NK-92 (cell line): Measurements from ENCODE around the gene C9orf152.

Experiments used
- DNase-seq: peaks from one replicate; lab custom pipeline; 2025; ENCODE audit not compliant: unreplicated experiment; lab: John Stamatoyannopoulos, UW

The C9orf152 gene

DNA sequence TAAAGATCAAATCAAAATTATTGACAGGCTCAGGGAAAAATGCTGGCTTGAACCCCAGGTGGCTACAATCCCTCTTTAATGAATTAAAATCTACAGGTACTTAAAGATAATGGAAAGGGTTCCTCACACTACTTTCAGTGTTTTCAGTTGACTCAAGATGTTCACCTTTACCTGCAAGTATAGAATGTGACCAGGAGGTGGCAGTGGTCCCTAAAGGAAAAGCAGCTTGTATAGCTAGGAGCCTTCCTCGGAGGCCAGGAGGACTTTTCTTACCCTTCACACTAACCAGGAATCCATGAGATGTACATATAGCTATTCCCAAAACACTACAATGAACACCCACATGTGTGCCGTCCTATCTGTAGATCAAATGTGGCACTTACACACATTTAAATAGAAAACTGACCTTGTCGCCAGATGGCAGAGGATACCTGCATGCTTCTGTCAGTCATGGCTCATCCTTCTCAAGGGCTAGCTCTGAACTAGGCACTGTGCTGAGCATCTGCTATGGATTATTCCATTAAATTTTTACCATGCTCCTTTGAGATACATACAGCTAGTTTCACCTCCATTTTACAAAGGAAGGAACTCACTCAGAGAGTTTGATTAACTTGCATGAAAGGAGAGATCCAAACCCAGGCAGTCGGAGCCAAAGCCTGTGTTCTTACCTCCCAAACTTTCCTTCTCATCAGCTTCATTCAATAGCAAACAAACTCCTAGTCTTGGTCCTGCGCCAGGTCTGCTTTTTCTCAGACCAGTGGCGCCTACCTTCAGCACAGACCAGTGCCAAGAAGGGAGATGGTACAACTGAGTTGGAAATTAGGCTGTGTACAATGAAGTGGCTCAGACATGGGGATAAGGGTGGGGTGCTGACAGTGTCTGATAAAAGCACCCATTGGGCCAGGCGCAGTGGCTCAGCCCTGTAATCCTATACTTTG lies 24.5 kb downstream of the C9orf152 start:
- no peak for DNase-seq

DNA sequence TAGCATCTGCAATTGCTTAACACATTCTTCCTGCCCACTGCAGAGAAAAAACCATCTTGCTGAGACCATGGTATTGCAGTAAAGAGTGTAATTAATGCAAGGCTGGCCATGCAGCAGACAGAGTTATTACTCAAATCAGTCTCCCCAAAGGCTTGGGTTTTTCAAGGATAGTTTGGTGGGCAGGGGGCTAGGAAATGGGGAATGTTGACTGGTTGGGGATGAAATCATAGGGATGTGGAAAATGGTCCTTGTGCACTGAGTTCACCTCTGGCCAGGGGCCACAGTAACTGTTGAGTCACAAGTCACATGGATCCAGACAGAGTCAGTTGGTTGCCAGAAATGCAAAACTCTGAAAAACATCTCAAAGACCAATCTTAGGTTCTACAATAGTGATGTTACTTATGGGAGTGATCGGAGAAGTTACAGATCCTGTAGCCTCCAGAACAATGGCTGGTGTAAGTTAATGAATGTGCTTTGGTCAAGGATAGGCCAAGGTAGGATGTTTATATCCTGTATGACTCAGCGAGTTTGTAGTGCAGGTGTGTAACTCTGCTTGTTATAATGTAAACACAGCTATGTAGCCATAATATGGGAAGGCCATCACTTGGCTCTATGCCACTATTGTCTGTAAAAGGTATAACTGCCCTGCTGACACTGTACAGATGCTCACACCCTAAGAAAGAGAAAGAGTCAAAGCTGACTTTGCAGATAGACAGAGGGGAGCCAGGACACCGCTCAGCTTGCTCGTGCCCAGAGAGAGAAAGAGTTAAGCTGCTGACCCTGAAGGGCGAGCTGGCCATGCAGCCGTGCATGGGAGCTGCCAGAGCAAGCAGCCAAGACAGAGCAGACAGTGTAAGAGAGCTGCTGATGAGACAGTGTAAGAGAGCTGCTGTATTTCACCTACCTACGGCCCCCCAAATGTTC lies 27.2 kb downstream of the C9orf152 start:
- DNase-seq = no peak

DNA sequence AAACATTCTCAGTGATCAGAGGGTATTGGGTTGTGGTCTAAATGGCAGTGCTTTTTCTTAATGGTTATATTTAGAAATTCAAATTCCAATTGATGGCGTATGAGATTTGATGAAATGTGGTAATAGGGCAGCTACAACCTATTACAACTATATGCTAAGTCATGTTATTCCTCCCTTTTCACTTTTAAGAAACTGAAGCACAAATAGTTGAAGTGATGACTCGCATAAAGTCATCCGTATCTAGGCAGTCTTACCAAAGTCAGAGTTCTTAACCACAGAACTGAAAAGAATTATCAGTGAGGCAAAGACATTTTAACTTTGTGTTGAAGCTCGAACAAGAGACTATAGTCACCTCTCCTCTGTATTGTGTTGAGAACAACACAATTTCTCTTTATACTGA lies 28.2 kb downstream of the C9orf152 start:
- no peak for DNase-seq

DNA sequence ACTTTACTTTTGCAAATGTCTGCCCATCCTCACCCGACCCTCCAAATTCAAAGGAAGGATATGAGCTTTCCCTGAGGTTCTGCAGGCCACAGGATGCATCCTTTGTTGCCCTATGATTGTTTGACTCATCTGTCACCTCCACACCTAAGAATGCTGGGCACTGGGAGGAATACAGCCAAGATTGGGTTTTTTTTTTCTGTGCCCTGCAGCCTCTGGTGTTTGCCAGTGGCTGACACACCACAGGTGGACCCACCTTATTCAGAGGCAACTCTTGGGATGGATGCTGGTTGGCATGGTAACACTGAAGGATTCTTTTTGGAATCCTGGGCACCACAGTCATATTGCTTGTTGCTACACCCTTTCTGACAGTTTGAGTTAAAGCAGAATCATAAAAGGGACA lies 29.7 kb downstream of the C9orf152 start:
- no peak for DNase-seq

DNA sequence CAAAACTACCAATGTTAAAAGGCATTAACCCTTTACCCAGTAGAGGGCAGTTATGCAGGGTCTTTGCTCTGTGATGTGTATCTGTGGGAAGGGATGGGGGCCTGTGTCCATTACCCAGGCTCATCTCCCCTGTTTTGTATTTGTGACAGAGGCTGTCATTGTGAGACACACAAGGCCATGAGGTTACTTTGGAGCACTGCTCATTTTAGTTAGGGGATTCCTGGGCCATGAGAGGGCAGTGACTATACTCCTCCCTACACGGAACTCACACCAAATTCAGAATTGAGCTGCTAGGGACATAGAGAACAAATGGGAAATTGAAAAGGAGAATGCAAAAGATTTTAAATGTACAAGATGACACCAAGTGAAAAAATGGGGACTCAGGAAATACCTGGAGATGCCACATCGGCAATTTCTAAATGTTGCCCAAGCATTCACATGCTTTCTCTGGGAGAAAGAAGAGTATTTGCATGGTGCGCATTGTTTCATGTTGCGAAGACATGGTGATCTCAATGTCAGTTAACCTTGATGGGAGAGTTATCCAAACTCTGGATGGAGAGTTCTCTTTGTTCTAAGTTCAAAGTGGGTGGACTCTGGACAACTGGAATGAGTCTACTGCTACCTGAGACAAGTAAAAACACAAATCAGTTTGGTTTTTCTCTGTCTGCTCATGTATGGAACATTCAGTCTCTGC lies 32.5 kb downstream of the C9orf152 start:
- DNase-seq = no peak

DNA sequence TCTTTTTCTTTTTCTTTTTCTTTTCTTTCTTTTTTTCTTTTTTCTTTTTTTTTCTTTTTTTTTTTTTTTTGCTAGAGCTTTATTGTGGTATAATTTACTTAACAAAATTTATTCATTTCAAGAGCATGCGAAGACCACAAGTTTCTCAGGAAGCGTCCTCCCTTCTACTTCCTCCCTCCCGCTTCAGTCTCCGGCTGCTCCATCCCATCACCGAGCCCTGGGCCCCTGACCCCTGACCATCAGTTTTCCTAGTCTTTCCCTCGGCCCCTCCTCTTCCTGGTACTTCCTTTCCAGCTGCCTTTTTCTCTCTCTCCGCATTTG lies 34.7 kb downstream of the C9orf152 start:
- no peak for DNase-seq

DNA sequence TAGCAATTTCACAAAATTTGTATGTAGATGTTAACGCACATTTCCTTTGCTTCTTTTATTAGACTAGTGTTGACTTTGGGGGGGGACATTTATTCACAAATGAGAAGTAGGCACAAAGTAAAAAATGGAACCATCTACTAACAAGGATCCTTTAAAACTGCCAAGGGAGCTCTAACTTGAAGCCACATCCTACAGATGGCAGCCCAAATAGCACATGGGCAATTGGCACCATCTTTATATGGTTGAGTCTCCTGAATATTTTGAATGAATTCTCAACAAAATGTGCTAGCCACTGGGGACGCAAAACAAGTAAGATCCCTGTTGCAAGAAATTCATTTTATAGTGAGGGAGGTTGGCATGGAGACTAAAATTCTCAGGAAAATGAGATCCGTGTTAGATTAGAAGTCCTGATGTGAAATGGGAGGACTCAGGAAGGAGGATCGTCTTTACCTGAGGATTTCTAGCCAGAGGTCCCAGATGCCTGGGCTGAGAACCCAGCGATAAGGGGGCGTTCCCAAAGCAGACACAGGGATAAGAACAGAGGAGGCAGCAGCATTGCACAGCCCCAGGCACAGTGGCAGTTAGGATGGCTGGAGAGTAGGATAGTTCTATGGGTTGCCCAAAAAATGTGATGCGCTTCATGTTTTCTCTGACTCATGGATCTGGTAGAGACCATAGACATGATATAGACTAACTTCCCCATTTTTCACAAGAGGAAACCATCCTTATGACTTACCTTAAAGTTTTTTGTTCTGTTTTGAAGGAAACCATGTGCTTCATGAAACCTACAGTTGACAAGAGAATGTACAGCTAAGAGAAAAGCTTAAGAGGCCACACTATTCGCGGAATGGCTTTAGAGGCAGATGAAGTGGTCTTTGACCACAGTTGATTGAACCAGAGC lies 37.4 kb downstream of the C9orf152 start:
- DNase-seq = no peak

DNA sequence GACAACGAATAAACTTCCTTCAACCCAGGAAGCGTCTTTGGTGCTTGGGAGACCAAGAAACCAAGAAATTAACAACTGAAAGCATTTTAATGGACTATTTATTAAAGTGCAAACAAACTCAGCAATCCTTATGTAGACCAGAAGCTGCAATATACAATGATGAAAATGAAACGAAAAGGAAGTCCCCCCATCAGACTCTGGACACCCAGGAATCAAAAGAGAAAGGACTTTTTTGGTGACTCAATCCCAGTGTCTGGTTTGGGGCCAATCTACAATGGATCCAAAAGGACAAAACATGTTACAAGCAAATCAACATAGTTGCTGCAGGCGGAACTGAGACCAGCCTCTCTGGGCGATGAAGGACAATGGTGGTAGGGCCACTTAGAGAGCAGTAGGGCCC lies 39.5 kb downstream of the C9orf152 start:
- DNase-seq = no peak

DNA sequence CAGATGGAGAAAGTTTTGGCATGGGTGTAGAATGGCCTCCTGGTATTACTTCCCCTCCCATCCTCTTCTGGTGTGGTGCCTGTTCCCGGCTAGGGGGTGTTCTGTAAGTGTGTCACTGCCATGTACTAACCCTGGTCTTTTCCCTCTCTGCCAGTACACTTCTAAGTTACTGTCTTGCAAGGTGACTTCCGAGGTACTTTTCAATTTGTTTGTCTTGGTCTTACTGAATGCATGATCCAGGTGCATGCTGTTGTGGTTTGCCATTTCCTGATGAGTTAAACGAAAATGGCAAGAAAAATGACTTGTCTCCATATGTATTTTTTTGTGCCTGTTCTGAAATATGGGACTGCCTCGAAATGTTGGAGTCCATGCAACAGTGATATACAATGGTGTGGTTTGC lies 46.0 kb downstream of the C9orf152 start:
- no peak for DNase-seq

DNA sequence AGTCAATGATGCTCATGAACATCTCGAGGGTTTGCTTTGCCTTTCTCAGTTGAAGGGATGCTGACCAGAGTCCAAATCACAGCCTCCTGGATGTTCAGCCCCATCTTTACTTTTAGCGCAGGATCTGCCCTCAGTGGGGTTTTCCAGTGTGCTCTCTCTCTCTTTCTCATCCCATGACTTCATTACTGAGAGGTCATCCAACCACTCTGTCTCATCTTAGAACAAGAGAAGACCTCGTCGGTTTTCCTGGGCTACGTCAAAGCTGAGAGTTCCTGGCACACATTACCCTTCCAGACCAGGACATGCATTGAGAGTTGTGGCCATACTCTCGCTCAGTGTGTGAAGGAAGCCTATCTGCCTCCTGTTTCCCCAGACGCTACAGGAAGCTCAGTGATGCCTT lies 47.3 kb downstream of the C9orf152 start:
- no peak for DNase-seq

DNA sequence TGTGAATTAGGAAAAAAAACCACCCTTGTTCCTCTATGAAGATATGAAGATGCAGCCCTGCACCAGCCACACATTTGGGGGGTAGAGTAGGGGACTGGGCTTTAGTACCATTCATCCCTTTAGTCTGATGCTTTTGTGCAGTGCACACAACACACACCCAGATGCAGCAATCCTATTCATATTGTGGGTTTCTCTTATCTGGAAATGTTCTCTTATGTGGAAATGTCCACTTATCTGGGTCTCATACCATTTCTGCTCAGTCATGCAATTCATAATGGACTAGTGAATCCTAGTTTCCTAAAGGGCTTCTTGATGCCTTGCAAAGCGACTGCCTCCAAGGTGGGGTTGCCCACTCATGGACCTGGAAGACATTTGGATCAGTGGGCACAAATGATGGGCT lies 47.8 kb downstream of the C9orf152 start:
- DNase-seq = no peak

DNA sequence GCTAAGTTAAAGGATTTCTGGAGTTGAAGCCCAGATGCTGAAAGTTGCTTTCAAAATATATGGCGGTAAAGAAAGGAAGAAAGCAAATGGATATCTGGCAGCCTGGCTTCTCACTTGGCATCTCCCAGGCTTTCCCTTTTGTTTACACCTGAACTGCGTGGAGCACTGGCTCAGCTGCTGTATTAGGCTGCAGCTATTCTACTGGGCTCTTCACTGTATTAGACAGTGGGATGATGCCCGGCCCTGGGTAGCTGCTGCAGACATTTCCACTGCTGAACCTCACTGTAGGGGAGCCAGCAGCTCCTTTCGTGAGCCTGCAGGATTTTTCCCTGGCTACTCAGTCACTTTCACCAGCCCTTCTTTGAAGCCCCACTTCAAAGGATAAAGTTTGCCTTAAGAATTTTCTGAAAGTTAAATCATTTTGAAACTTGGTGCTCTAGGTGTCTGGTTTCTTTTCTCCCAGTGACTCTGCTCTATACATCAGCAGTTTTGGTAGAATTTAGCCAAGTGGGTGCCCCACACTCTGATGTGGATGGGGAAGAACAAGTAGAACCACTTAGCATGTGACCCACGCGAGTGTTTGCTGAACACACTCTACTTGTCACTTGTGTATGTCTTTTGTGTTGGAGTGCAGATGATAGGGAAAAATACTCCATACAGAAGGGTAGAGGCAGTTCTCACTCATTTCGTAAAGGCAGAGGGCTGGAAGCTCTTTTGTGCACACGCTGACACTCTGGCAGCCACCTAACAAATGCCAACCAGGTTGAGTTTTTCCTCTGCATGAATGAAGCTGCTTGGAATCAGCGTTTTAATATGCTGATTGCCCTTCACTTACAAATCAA lies 49.9 kb downstream of the C9orf152 start:
- DNase-seq = no peak

DNA sequence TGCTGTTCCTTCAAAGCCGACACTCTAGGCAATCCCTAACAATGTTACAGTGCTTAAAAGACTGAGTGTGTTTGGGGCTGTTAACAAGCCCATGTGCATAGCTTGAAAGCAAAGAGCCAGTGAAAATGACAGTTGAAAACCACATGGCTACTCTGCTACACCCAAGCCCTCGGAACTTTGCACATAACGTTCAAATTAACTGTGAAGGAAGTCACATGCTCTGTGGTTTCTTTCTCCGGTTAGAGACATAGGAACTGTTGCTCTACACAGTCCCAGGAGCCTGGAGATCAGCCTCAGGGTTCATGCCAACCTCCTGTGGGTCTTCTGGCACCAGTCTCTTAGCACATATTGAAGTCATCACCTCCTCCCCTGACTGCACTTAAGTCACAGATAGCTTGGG lies 51.1 kb downstream of the C9orf152 start:
- no peak for DNase-seq

DNA sequence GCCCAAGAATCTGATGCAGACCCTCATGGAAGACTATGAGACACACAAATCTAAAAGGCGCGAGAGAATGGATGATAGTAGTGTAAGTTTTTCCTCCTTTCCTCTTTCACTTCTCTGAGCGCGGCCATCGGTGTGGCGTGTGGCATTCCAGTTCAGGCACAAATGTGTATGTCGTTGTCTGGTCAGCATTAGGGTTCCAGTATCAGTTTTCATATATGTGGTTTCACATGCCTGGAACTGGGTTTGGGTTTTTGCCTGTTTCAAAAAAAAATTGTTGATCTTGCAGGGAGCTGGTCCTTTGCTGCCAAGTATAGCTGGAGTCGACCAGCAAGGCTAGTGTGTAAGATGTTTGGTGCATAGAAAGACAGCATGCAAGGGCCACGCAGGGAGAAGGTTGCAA lies 51.5 kb downstream of the C9orf152 start:
- DNase-seq = no peak

DNA sequence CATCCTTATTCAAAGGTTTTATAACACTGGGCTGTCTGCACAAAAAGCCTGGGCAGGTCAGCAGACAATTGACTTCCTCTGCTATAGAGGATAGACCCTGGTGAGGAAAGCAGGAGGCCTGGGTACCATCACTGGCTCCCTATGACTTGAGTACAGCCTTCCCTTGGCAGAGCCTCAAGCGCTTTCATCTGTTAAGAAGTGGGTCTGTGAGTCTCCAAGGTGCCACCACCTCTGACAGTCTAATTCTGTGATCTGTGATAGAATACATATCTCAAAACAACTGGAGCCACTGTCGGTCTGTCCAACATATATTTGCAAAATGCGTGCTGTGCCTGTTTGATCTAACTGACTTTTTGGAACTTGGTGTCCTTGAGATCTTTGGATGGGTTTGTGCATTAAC lies 52.2 kb downstream of the C9orf152 start:
- DNase-seq = no peak

DNA sequence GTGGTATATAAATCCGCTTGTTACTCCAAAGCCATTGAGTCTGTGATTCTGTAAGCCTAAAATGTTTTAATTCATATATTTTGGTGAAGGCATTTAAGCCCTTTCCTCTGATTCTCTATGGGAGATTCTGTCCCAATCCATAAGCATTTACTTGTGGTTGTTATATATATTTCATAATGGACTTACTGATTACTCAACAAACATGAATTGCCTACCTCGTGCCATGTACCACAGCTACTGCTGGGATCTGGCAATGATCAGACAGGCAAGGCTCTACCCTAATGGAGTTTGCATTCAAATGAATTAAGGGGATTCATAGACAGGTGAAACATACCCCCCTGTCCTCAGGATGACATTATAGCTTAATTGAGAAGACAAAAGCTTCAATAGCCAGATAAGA lies 54.5 kb downstream of the C9orf152 start:
- no peak for DNase-seq

DNA sequence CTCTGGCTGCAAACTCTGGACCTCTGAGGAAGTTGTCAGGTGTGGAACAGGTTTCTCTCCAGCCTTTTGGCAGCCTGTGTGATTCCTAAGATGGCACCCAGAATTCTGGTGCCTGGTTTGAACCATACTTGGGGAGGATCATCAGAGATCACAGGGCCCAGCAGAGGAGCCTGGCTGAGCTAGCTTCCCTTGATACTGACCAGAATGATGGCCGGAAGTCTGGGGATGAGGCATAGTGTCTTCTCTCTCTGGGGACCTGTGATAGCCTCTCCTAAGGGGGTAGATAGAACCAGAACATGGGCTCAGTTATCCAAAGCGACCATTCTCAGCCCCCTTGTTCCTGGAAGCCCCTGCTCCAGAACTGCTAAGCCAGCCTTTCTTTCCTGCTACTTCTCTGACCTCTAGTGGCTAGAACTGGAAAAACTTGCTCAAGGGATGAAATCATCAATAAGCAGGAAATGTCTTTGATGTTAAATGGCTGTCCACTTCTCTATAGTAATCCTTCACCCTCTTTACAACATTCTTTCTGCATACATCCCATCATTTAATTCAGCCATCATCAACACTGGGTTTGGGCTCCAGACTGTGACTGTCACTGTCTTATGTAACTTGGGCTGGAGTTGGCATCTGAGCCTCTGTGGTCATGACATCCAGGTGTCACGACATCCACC lies 55.1 kb downstream of the C9orf152 start:
- DNase-seq = no peak
